Mucosa of descending colon (tissue), 3 donors: ENCODE data around the gene ASZ1. TPM values are rescaled to one million over a fixed set of nuclear protein-coding genes. Genes with fewer than 3 reads are reported as not detected.

Source experiments
- ATAC-seq: fragments of 200-7000 bp; cut with Tn5 transposase; one replicate; pipeline ENCODE4 v1.9.1; 2020; ENCODE audit warnings: mild to moderate bottlenecking, moderate library complexity
- DNase-seq, 3 donors: peaks; one replicate each; pipeline ENCODE4 v3.0.0-alpha.2; 2020
- H3K36me3 ChIP-seq: fragments of 200-600 bp; one replicate; pipeline ENCODE4 v1.8.0; 2021; ENCODE audit warnings: low read depth, mild to moderate bottlenecking
- H3K4me1 ChIP-seq: fragments of 200-600 bp; one replicate; pipeline ENCODE4 v1.8.0; 2021; ENCODE audit warnings: low read depth, mild to moderate bottlenecking
- H3K4me3 ChIP-seq: fragments of 200-600 bp; one replicate; pipeline ENCODE4 v1.8.0; 2021; ENCODE audit warnings: mild to moderate bottlenecking
- H3K9me3 ChIP-seq: fragments of 200-600 bp; one replicate; pipeline ENCODE4 v1.8.0; 2021; ENCODE audit warnings: mild to moderate bottlenecking
- CTCF ChIP-seq: fragments of 200-600 bp; IDR thresholded peaks from one replicate; pipeline ENCODE4 v1.8.0; 2022; ENCODE audit warnings: antibody characterized with exemption, mild to moderate bottlenecking
- intact Hi-C, 2 donors: fragments of 100-400 bp; cut with DNase I in 1 of 2; cut with micrococcal nuclease in 1 of 2; formaldehyde crosslinking; loops; one replicate each; pipeline versions ENCODE4 v1.11.0 to v1.11.1; 2022; cut with DNase I, micrococcal nuclease
- total RNA-seq, 3 donors: library from RNA; stranded (reverse); fragmentation: NEBNext Ultra II Directional in 2 of 3; extraction: Animal tissue kit (Norgen Biotek cat#: 25700) in 2 of 3; gene quantifications; one replicate each; pipeline versions ENCODE4 v1.2.1 to v1.2.4, GENCODE V29; 2021 to 2023
- donor health status: DM: no; HTN: no; CAD: no; lungs with moderate emphysema.
- donor health status: DM: no; HTN: no; CAD: no.
- donor health status: DM: no; HTN: yes; CAD: no.

Gene ASZ1
- total RNA-seq, 3 donors from 2014 or later, result not detected

GRCh38 chr7:117399820-117400422 lies 27.4 kb downstream of the ASZ1 start:
- no peak for DNase-seq
- no peak for TF ChIP-seq CTCF
- no peaks in the 10 kb centered on the region for H3K9me3 ChIP-seq
- H3K4me3 ChIP-seq, result no peak overlapping the region
- no peak for ATAC-seq
- no peaks in the 10 kb centered on the region for H3K4me1 ChIP-seq
- H3K36me3 ChIP-seq, result no peaks in the 10 kb centered on the region
- intact Hi-C loops, result no loop called here

- H3K36me3 ChIP-seq, result no peaks in the 10 kb centered on the region
- DNase-seq, result no peak
- intact Hi-C loops, result no loop called here
- no peaks in the 10 kb centered on the region for H3K9me3 ChIP-seq
- no peaks in the 10 kb centered on the region for H3K4me1 ChIP-seq
- H3K4me3 ChIP-seq, result no peak overlapping the region
- ATAC-seq, result no peak
- no peak for TF ChIP-seq CTCF
Measured at GRCh38 chr7:117395743-117396142, 31.6 kb downstream of the ASZ1 start.

GRCh38 chr7:117393781-117394180 lies 33.5 kb downstream of the ASZ1 start:
- no peak overlapping the region for H3K4me3 ChIP-seq
- intact Hi-C loops, result no loop called here
- DNase-seq, result no peak
- ATAC-seq, result no peak
- H3K9me3 ChIP-seq, result no peaks in the 10 kb centered on the region
- no peaks in the 10 kb centered on the region for H3K36me3 ChIP-seq
- no peaks in the 10 kb centered on the region for H3K4me1 ChIP-seq
- TF ChIP-seq CTCF, result no peak

GRCh38 chr7:117389871-117390270 lies 37.4 kb downstream of the ASZ1 start:
- intact Hi-C loops, result loop anchor here in 1 of 2 donors (10.0 kb wide), 1 partner anchor 175 kb away; no protein-coding TSS in a partner anchor
- peaks cover 7% of the 10 kb centered on the region for H3K9me3 ChIP-seq
- no peak for TF ChIP-seq CTCF
- no peak overlapping the region for H3K4me3 ChIP-seq
- DNase-seq, result no peak
- no peak for ATAC-seq
- H3K36me3 ChIP-seq, result no peaks in the 10 kb centered on the region
- no peaks in the 10 kb centered on the region for H3K4me1 ChIP-seq

GRCh38 chr7:117386110-117386706 lies 41.1 kb downstream of the ASZ1 start:
- Histone ChIP-seq H3K4me1 (no peaks in the 10 kb centered on the region), H3K9me3 (peaks cover 7% of the 10 kb centered on the region), H3K4me3 (no peak overlapping the region), H3K36me3 (no peaks in the 10 kb centered on the region)
- ATAC-seq (no peak), DNase-seq (no peak)
- intact Hi-C loops, result loop anchor here in 1 of 2 donors (10.0 kb wide), 1 partner anchor 171 kb away; no protein-coding TSS in a partner anchor
- no peak for TF ChIP-seq CTCF
